ENCODE results near the gene TENT5C.

DNA sequence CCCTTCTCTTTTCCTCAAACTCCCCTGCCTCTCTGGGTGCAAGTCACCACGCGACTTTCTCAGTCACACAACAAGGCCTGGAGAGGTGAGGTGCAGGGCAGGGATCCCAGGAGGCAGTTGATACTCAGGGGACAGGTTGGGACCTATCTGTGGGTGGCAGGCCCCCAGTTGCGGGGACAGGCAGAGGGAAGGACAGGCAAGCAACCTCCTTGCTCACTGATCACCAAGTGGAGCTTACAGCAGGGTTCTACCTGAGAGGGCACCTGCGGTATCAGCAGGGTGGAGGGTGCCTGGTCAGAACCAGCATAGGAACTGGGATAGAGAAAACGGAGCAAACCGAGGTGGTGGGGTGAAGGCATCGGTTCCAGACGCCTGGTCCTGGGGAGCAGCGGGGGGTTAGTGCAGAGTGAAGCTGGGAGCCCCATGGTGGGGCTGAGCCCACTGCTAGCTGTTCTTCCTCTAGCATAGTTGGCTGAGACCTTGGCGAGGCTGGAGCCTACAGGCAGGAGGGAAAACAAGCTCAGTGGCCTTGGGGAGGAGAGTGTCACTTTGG lies 24.4 kb upstream of the TENT5C start:
- TF ChIP-seq, protein P1, sequence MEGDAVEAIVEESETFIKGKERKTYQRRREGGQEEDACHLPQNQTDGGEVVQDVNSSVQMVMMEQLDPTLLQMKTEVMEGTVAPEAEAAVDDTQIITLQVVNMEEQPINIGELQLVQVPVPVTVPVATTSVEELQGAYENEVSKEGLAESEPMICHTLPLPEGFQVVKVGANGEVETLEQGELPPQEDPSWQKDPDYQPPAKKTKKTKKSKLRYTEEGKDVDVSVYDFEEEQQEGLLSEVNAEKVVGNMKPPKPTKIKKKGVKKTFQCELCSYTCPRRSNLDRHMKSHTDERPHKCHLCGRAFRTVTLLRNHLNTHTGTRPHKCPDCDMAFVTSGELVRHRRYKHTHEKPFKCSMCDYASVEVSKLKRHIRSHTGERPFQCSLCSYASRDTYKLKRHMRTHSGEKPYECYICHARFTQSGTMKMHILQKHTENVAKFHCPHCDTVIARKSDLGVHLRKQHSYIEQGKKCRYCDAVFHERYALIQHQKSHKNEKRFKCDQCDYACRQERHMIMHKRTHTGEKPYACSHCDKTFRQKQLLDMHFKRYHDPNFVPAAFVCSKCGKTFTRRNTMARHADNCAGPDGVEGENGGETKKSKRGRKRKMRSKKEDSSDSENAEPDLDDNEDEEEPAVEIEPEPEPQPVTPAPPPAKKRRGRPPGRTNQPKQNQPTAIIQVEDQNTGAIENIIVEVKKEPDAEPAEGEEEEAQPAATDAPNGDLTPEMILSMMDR (IDR thresholded peaks at IDR 0.05; ENCODE audit: low read length): no peak
- TF ChIP-seq EZH2 (IDR thresholded peaks at IDR 0.05; ENCODE audit: borderline replicate concordance, low read length): no peak

All from OCI-LY1 (cell line).